Activated T-helper 1 cell treated with anti-CD3 and anti-CD28 coated beads, Interleukin-2, amount 50 U/mL, for 16 hours (primary cell): ENCODE measurements around the gene TBC1D10A.

ENCODE experiments used
- DNase-seq, 2 donors: peaks; one replicate each; pipeline ENCODE4 v3.0.0-alpha.2; 2020; ENCODE audit warnings: low read depth in 1 of 2, low spot score in 1 of 2

TBC1D10A gene, protein sequence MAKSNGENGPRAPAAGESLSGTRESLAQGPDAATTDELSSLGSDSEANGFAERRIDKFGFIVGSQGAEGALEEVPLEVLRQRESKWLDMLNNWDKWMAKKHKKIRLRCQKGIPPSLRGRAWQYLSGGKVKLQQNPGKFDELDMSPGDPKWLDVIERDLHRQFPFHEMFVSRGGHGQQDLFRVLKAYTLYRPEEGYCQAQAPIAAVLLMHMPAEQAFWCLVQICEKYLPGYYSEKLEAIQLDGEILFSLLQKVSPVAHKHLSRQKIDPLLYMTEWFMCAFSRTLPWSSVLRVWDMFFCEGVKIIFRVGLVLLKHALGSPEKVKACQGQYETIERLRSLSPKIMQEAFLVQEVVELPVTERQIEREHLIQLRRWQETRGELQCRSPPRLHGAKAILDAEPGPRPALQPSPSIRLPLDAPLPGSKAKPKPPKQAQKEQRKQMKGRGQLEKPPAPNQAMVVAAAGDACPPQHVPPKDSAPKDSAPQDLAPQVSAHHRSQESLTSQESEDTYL

DNA sequence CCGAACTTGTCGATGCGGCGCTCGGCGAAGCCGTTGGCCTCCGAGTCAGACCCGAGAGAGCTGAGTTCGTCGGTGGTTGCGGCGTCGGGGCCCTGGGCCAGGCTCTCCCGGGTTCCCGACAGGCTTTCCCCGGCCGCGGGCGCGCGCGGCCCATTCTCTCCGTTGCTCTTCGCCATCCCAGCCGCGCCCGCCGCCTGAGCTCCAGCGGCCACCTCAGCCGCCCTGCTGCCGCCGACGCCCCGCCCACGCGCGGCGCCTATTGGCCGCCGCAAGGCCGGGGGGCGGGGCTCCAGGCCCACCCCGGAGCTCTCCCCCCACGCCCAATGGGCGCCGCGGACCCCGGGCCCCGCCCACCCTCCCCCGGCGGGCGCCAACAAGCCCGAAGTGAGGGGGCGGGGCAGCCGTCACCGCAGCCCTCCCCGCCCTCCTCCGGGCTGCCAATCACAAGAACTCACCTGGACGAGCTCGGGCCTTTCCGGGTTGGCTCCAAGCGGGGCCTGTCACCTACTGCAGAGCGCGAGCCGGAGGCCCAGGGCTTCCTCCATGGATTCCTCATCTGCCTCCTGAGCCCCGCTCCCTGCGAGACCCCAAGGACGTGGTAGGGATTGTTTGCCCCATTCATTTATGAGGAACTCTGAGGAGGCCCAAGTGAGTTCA, at the start of gene TBC1D10A:
TSS of gene TBC1D10A (minus strand) at position 236 of the 657 bp plus-strand sequence. CDS start at position 176, 60 bp downstream.
- peak; percentile 84 to 94 for DNase-seq

- no peak for DNase-seq
Measured at GRCh38 chr22:30375312-30375849, 48.6 kb upstream of the TBC1D10A start.

- no peak for DNase-seq
Measured at GRCh38 chr22:30373331-30374325, 46.9 kb upstream of the TBC1D10A start.

DNA sequence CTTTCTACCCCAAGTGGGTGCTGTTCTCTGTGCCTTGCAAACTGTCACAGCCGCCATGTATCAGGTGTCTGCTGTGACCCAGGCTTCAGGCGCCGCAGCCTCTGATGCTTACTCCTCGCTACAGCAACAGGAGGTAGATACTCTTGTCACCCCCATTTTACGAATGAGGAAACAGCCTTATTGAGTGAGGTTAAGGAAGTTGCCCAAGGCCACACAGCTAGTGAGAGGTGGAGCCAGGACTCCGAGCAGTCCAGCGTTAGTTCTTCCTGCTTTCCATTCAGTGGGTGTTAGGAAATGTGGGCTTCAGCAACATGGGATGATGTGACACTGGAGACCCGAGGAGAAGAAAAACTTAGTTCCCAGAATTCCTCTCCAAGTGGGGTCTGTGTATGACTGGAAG, 46.2 kb upstream of the TBC1D10A start:
- no peak for DNase-seq

DNA sequence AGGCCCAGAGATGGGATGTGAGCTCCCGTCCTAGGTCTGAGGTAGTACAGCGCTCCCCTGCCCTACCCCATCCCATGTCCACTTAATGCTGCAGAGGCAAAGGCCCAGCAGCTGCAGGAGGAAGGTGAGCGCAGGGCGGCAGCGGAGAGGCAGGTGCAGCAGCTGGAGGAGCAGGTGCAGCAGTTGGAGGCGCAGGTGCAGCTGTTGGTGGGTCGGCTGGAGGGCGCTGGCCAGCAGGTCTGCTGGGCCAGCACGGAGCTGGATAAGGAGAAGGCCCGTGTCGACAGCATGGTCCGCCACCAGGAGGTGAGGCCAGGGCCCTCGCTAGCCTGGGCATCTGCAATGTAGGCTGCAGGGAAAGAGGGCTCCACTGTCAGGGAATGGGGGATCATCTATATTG, 45.2 kb upstream of the TBC1D10A start:
- DNase-seq: no peak

- no peak for DNase-seq
Measured at GRCh38 chr22:30371321-30371720, 44.6 kb upstream of the TBC1D10A start.

- no peak for DNase-seq
Measured at GRCh38 chr22:30370641-30371230, 44.0 kb upstream of the TBC1D10A start.

DNA sequence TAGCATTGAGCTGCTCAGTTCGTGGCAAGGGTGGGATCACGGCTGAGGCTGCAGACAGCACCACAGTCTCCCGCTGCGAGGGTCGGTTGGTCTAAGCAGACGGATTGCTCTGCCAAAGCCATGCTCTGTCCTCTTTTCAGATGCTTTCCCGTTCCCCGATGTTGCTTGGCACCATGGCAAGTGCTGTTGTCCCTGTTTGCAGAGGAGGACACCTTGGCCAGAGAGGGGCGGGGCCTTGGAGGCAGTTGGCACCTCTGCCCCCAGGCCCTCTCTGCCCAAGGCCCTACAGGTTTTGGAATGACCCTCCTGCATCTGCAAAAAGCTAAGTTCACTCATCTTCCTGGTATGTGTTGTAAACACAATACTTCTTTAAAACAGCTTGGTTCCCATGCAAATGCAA, 41.7 kb upstream of the TBC1D10A start:
- DNase-seq: no peak

GRCh38 chr22:30365891-30366290, 39.1 kb upstream of the TBC1D10A start:
- DNase-seq: no peak

- DNase-seq: no peak
Measured at GRCh38 chr22:30362651-30363281, 36.0 kb upstream of the TBC1D10A start.

GRCh38 chr22:30361916-30362650, 35.3 kb upstream of the TBC1D10A start:
- no peak for DNase-seq

DNA sequence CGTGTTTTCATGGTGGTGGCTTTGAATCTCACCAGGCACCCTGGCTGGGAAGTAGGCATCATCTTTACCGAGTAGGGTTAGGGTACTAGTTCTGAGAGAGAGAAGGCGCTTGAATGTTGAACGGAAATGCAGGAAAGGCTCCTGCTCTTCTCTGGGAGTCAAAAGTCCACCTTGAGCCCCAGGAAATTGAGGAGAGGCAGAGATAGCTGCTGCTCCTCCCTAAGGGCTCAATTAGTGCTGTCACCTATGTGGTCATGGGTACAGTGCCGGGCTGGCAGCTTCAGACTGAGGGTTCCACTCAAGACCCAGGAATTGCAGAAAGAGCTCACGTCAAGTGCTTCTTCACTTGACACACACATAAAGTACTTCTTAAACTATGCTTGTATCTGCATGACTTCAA, 31.8 kb upstream of the TBC1D10A start:
- DNase-seq: no peak

DNA sequence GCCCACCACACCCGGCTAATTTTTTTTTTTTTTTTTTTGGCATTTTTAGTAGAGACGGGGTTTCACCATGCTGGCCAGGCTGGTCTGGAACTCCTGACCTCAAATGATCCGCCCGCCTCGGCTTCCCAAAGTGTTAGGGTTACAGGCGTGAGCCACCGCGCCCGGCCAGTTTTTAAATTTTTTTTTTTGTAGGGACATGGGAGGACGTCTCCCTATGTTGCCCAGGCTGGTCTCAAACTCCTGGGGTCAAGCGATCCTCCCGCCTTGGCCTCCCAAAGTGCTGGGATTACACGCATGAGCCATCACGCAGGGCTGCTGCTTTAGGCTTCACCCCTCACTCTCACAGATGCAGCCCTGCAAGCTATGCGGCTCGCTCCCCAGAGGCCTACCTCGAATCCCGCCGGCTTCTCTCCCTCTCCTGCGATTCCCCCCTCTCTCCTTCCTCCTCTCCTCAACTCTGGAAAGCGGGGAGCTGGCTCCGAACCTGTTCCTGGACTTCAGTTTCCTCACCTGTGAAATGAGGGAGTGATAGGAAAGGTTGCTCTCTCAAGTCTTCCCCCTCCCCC, 31.0 kb upstream of the TBC1D10A start:
- no peak for DNase-seq

- DNase-seq: no peak
Measured at GRCh38 chr22:30357236-30357570, 30.5 kb upstream of the TBC1D10A start.

- DNase-seq: peak; percentile 63 to 80
Measured at GRCh38 chr22:30356449-30357235, 29.9 kb upstream of the TBC1D10A start, which contains the start of the genes CCDC157 and SF3A1. CCDC157 (plus strand) TSS chr22:30357007; CDS start chr22:30366001, 8,994 bp downstream. SF3A1 (minus strand) TSS chr22:30356894; CDS start chr22:30356792, 102 bp downstream.

DNA sequence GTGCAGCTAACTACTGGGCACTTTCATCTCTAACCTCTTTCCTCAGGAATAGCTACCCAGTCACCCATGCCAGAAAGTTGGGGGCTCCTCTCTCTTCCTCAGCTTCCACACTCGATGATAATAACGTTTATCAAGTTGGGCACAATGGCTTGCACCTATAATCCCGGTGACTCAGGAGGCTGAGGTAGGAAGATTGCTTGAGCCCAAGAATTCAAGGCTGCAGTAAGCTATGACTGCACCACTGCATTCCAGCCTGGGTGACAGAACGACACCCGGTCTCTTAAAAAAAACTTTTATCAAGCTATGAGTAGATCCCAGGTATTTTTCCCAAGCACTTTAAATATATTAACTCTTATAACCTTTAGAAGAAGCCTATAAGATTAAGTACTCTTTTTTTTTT, 27.9 kb upstream of the TBC1D10A start:
- no peak for DNase-seq

DNA sequence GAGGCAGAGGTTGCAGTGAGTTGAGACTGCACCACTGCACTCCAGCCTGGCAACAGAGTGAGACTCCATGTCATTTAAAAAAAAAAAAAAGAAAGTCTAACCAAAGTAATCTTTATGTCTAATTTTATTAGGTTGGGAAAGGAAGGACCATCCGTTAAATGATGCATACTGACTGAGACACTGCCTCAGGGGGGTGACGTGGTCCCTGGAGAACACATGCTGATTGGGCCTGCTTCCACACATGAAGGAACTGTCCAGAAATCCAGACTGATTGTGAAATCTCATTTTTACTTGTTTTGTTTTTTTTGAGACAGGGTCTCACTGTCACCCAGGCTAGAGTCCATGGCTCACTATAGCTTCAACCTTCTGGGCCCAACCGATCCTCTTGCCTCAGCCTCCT, 24.5 kb upstream of the TBC1D10A start:
- DNase-seq: no peak

DNA sequence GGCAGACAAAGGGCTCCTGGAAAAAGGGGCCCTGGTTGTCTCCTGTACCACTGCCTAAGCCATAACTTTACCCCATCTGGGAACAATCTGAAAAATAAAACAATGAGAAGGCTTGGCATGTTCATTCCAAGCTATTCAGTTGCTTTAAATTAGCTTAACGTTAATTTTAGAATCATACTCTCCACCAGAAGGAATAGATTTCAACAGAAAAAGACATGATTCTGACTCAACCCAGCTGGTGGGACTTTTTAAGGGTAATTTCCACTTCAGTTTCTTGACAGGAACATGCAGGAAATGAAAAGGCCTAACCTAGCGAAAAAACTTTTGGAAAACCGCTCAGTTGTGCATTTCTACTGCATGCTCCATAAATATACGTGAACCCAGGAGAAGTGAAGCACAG, 22.1 kb upstream of the TBC1D10A start:
- DNase-seq: no peak
